HUDEP-2 (cell line): ENCODE measurements around the gene UGT1A6.
"Not testable (repeated sequence)": the region's sequence is repeated elsewhere in the genome, so short reads cannot be mapped to it uniquely, and the experiment has no call there.

ENCODE experiments used
- DNase-seq, 76 experiments: peaks; one replicate each; lab custom pipeline; 2025; ENCODE audit not compliant: unreplicated experiment in 76 of 76; lab: John Stamatoyannopoulos, UW

The UGT1A6 gene

GRCh38 chr2:233684640-233685039 is 8.1 kb upstream of the UGT1A6 start:
- no peak for DNase-seq

- no peak for DNase-seq
These were observed 5.8 kb upstream of the UGT1A6 start for GRCh38 chr2:233686928-233687327.

DNA sequence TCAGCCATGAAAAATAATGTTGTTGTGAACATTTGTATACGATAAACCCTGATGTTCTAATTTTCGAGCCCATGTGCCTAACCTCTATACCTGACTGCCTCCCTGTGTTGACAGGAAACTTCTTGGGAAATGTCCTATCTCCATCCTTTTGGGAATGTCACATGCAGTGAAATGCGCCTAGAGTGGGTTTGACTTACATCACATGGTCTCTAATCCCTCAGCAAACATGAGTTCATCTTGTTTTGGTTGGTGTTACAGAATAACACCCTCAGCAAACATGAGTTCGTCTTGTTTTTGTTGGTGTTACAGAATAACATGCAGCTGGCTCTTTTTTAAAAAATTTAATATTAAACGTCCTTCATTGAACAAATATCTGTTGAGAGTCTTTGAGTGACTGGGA is 4.3 kb upstream of the UGT1A6 start:
- no peak for DNase-seq

DNA sequence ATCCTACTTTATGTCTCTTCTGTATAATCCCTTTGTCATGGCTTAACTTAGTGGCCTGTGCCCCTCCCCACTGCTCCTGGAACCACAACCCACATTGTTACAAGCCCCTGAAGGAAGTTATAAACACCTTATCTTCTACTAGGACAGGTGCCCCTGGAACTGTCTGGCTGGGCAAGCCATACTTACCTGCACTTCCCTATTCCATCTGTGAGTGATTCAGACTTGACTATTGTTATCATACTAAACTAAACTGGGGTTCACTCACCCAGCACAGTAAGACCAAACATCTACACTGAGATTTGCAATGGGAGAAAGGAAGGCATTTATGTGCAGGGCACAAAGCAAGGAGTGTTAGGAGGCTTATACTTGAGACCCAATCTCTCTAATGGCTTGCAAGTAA is 3.7 kb upstream of the UGT1A6 start:
- no peak for DNase-seq

- peak in 5 of 76 experiments; percentile 4 to 20 (median 15) for DNase-seq
These were observed 3.2 kb upstream of the UGT1A6 start for GRCh38 chr2:233689501-233689900.

GRCh38 chr2:233690444-233690843 is 2.2 kb upstream of the UGT1A6 start:
- DNase-seq = no peak

GRCh38 chr2:233691443-233692433 is 952 bp upstream of the UGT1A6 start:
- no peak for DNase-seq

- no peak for DNase-seq
These were observed 1.3 kb downstream of the UGT1A6 start for GRCh38 chr2:233693963-233694362.

DNA sequence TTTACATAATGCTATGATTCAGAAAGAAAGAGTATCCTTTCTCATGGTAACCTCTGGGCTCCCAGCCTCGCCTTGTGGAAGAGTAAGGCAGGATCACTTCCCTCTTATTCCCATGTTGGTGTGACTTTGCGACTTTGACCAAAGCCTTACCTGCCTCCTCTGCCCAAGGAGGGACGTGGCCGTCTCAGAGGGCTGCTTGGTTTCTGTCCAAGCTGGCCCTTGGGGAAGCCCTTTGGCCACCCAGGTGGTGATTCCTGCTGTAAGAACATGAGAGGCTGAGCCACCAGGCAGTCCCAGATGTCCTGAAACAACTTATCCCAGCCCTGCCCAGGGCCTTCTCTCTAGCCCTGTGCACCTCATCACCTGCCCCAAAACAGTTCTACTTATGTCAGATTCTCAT is 6.0 kb downstream of the UGT1A6 start:
- no peak for DNase-seq

GRCh38 chr2:233699424-233700027 is 6.8 kb downstream of the UGT1A6 start:
- no peak for DNase-seq

DNA sequence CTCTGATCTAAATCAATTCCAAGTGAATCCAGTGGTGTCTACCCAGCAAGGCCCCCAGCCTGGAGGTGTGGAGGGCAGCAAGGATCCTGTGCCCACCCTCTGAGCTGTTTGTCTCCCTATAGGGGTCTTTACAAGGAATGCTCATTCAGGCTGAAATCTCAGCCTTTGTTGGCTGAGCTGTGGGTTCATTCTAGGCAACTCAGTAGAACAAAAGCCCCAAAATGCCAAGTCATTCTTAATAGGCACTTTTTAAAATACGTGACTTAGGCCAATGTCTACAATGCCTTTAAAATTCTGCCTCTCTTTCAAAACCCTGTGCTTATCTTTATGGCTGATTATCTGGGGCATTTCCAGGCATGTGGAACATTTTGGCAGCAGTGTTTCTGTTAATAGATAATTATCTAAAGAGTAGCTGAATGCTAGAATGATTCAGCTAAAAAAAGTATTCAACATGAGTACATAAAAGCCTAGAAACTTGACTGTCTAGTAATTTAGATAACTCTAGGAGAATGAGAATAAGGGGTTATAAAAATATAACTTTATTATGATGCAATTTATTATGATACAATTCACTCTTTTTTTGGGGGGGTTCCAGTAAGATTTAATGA is 7.4 kb downstream of the UGT1A6 start:
- DNase-seq = peak in 53 of 76 experiments; percentile 2 to 88 (median 49)

DNA sequence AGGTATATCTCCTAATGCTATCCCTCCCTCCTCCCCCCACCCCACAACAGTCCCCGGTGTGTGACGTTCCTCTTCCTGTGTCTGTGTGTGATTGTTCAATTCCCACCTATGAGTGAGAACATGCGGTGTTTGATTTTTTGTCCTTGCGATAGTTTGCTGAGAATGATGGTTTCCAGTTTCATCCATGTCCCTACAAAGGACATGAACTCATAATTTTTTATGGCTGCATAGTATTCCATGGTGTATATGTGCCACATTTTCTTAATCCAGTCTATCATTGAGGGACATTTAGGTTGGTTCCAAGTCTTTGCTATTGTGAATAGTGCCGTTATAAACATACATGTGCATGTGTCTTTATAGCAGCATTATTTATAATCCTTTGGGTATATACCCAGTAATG is 8.2 kb downstream of the UGT1A6 start:
- DNase-seq = not testable (repeated sequence)

- no peak for DNase-seq
These were observed 9.5 kb downstream of the UGT1A6 start for GRCh38 chr2:233702238-233702637.

- DNase-seq = no peak
These were observed 13.3 kb downstream of the UGT1A6 start for GRCh38 chr2:233705911-233706506.

- no peak for DNase-seq
These were observed 14.0 kb downstream of the UGT1A6 start for GRCh38 chr2:233706720-233707119.

DNA sequence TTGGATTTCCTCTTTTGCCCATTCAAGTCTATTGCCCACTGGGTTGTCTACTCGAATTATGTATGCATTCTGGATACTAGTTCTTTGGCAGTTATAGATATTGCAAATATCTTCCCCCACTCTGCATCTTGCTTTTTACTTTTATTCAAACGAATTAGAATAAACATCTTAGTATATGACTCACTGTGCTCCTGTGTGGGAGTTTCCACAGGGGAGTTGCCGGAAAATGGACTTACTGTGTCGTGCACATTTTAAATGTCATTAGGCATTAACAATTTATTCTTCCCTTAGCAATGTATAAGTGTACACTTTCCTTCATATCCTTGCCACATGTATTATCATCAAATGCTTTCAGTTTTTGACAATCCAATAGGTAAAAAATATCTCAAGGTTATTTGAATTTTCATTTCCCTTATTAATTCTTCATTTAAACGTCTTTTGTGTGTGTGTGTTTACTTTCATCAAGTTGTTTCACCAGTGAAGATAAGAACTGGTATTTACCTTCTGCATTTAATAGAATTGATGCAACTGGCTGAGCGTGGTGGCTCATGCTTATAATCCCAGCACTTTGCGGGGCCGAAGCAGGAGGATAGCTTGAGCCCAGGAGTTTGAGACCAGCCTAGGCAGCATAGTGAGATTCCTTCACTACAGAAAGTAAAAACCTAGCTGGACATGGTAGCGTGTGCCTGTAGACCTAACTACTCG is 15.4 kb downstream of the UGT1A6 start:
- DNase-seq = no peak

GRCh38 chr2:233708942-233709341 is 16.3 kb downstream of the UGT1A6 start:
- DNase-seq = no peak

DNA sequence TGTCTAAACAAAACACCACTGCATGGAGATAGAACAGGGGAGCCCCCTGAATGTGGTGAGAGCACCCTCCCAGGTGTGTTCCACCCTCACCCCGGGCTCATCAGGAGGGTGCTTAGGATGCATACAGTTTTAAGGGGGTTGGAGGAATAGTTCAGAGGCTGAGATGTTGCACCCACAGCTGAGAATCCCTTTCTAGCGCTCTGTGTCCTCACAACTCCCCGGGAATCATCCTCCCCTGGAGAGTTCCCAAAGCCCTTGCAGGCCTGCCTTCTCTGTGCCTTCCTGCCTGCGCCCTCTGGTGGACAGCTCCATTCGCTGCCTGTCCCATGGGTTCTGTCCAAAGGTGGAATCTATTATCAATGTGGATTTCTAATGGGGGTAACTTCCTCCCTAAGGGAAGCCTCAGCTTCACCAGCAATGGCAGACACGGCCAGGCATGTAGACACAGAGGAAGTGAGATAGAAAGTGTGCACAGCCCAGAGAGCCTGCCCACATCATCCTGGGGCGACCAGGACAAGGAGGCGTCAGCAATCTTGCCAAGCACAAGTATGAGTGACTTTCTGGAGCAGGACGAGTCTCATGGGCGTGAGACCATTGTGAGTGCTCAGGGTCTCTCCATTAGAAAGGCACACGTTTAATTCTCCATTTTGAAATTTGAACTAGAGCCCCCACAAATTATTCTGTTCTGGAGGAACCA is 18.8 kb downstream of the UGT1A6 start:
- DNase-seq = peak in 62 of 76 experiments; percentile 3 to 76 (median 49)

DNA sequence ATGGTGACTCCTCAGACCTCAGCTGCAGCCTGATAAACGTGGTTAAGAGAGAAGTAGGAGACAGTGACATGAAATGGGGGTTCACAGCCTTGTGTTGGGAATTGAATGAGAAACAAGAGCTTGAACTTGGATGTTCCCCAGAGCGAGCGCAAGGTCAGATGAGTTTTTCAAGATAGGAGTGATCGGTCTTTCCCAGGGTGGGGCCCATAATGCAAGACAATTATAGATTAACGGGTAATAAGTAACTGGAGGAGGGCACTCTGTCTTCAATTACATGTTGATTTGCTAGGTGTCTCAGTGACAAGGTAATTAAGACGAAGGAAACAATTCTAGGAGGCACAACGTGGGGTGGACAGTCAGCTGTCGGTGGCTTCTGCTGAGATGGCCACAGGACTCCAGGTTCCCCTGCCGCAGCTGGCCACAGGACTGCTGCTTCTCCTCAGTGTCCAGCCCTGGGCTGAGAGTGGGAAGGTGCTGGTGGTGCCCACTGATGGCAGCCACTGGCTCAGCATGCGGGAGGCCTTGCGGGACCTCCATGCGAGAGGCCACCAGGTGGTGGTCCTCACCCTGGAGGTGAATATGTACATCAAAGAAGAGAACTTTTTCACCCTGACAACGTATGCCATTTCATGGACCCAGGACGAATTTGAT is 20.0 kb downstream of the UGT1A6 start, which contains the start of gene UGT1A5:
Gene UGT1A5 (plus strand): TSS at position 297 of the 651 bp plus-strand sequence. CDS start 85 bp downstream, at position 382.
- no peak for DNase-seq
